RKO (cell line): ENCODE measurements around the gene KCNJ5.

ENCODE experiments used
- DNase-seq: peaks from one replicate; pipeline ENCODE4 v3.0.0-alpha.2; 2016; ENCODE audit warnings: low spot score

Gene KCNJ5

DNA sequence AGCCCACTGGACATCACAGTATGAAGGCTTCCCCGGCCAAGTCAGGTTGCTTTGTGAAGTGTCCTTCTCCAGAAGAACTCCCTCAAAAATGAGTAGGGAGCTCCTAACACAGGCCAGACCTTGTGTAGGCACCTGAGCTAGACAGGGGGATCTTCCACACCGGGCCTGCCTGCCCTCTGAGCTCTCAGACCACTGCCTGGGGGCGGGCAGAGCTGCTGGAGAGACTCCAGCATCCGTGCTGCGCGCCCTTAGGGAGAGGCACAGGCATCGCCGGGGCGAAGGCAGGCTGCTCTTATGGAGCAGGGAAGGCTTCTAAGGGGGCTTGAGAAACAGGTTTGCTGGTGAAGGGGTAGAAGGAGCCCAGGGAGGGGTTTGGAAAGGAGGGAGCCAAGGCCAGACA is 4.4 kb downstream of the KCNJ5 start:
- no peak for DNase-seq

- no peak for DNase-seq
Observed at GRCh38 chr11:128896356-128896755, 5.2 kb downstream of the KCNJ5 start.

DNA sequence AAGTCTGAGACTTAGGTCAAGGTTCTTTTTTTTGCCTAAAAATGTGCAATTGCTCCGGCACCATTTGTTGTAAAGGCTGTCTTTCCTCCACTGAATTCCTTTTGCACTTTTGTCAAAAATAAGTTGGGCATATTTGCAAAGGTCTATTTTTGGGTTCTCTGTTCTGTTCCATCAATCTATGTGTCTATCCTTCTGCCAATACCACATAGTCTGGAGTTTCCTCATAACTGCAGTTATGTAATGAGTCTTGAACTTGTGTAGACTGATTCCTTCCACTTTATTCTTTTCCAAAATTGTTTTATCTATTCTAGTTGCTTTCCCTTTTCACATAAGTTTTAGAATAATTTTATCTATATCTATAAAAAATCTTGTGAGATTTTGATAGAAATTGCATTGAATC is 6.7 kb downstream of the KCNJ5 start:
- no peak for DNase-seq

GRCh38 chr11:128898580-128899344 is 7.6 kb downstream of the KCNJ5 start:
- DNase-seq: peak; percentile 35

DNA sequence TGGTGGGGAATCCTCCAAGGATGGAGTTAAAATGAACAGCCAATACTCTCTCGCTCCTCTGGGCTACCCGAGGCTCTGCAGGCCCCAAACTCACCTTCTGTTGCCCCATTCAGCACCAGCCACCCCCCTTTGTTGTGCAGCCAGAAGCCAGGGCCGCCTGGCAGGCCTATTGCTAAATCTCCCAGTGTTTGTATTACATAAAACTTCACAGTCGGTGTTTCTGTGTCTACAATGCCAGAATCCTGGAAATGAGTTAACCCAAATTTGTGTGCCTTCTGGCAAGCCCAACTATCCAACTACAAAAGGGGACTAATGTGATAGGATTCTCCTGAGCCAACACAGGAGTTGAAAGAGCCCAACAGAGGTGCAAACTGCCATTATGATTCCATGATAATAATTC is 9.3 kb downstream of the KCNJ5 start:
- DNase-seq: no peak

DNA sequence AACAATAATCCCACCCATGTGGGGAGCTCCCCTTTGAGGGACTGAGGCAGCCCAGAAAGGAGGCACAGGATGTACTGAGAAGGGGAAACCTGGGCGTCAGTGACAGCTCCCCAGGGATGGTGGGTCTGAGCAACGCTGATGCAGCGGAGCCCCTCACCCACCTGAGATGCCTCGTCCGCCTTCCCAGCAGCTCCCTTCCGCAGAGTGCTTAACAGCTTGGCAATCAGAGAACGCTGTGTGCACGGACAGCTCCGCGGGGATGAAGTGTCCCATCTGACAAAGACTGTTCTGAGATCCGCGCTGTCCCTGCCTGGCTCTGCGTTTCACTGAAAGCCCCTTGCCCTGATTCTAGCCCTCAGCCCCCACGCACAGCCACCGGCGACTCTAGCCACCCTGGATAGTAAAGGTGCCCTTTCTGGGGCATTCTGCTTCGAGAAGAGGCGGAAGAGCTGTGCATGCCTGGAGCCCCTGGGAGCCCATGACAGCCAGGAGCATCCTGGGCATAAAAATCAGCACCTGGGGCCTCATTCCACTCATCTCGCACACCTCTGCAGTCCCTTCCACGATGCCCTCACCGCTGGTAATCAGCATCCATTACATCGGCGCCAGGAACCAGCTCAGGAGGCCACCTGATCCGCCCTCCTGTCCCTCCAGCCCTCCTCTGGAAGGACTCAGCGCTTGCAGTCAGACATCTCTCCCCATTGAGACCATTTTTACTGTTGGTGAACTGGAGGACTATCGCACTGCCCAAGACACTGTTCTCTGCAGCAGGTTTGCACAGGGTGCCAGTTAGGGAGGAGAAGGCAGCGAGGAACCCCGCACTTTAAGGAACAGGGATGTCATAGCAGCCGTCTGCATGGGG is 10.7 kb downstream of the KCNJ5 start:
- no peak for DNase-seq

GRCh38 chr11:128902515-128903066 is 11.4 kb downstream of the KCNJ5 start:
- DNase-seq: peak; percentile 30

DNA sequence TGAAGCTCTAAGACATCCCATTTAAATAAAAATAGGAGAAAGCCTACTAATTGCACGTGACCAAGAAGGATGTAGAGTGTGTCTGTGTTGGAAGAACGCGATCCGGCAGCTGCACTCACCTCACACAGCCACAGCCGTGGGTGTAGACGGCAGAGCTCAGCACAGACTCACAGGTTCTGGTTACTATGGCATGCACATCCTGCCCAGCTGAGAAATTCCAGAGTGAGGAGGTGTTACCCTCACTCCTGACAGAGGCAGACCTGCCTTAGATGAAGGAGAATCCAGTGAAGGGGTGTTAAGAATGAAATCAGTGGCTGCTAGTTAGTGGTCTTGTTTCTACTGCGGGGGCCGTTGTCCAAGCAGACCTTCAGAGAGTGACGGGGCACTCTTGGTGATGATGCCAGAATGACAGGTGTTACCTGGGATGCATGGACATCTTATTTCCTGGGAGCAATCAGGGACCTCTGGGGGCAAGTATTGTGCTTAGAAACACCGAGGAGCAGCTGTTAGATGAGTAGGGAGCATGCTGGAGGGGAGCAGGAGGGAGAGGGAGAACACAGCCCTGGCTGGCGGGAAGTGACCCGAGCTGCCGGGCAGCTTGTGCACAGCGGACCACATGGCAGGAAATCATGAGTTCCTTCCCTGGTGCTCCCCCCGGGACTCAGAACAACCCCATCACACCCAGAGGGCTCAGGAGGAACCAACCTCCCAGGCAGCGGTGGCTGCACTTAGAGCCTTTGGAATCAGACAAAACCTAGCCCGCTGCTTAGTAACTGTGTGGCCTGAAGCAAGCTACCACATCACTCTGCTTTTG is 12.3 kb downstream of the KCNJ5 start:
- no peak for DNase-seq

DNA sequence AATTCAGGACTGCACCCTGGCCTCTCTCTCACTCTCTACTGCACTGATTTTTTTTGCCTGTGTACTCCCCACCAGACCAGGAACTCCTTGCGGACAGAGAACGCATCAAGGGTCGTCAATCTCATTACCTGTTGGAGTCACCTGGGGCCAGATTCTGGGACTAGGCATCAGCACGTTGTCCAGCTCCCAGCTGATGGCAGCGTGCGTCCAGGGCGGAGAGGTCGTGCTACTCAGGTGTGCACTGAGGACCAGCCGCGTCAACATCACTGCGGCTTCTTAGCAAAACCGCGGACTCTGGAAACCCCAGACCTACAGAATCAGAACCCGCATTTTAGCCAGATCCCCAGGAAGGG is 13.1 kb downstream of the KCNJ5 start:
- no peak for DNase-seq

DNA sequence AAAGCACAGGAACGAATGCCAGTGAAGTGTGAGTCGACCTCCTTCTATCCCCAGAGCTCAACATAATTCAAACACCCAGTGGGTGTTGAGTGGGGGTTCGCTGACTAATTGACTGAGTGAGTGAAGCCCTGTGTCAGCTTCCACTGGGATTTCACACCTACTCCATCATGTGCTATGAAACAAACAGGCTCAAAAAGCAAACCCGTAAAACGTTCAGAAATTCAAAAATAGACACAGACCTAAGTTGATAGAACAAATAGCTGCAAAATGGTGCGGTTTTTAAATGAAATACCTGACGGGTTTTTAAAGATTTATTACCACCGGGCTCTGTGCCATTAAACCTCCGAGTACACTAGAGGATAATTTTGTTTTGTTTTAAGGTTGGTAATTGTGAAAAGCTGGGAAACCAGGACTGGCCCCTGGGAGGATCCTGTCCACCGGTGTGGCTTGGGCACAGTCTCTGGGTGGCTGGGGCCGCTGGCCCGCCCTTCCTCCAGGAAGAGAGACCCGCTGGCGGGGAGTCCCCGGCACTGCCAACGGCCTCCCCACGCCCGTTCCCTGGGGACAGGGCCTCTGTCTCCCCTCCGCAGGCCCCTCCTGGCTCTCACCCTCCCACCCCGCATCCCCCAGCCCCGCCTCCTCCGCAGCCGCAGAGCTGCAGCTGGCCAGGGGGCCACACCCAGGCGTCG is 13.6 kb downstream of the KCNJ5 start:
- DNase-seq: no peak

DNA sequence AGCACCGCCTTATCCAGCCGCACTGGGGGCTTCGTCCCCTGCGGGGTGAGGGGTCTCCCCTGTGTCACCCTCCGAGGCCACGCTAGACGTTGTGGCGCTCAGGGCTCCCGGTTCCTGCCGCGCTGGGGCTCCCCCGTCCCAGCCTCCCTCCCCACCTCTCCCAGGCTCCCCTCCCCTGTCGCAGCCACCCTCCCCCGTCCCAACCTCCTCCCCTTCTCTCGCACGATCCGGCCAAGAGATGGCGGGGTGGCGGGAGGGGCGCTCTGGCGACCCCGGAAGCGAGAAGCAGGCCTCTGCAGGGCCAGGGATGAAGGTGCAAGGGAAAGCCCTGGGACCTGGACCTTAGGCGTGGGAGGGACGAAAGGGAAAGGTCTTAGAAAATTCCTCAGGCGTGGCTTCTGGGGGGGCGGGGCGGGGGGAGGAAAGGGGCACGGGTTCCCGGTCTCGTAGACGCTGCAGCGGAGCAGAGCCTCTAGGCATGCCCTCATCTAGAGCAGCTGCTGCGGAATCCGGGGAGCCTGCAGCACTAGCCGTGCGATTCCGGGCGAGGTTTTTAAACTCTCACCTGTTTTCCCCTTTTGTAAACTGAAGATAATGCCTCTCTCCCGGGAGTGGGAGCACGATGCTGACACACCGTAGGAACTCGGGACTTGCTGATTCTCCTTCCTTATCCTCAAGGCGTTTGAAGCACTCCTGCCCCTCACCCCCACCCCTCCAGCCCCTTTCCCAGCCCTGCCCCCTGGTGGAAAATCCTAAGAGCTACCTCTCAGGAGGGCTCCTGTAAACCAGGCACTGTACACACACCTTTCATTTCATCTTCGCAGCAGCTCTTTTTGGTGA is 14.4 kb downstream of the KCNJ5 start:
- peak; percentile 62 for DNase-seq

GRCh38 chr11:128906185-128907050 is 15.3 kb downstream of the KCNJ5 start:
- DNase-seq: no peak

- DNase-seq: no peak
Observed at GRCh38 chr11:128907585-128907984, 16.4 kb downstream of the KCNJ5 start.

DNA sequence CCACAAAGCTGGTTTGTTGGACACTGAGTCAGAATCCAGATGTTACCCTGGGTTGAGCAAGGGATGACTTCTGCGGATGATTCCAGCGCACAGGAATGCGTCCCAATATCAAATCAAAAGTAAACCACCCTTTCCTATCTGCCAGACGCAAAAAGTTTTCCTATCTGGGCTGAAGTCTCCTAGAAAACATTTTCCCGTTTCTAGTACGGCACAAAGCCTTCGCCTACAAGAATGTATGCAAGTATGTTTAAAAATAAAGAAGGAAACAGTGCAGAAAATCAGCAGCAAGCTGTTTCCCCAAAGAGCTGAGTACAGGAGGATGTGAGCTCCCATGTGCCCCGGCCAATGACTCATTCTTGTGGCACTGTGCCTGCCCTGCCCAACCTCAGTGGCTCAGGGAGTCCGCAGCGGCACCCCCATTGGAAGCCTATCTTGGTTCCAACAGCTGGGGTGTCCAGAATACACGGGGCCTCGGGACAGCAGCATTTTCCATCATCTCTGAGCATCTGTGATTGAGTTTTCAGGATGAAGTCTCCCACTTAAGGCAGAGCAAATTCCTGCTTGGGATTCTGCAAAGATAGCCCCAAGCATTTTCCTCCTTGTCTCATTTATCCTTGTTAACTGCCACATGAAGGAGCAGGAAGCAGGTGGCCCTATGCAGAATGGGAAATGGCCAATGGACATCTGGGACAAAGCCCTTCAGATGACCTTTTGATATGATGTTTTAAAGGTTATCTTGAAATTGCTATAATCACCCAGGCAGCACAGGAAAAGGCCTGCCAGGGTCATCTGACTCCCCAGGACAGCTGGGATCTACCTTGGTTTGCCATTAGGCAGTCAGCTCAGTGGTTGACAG is 17.5 kb downstream of the KCNJ5 start:
- DNase-seq: no peak

DNA sequence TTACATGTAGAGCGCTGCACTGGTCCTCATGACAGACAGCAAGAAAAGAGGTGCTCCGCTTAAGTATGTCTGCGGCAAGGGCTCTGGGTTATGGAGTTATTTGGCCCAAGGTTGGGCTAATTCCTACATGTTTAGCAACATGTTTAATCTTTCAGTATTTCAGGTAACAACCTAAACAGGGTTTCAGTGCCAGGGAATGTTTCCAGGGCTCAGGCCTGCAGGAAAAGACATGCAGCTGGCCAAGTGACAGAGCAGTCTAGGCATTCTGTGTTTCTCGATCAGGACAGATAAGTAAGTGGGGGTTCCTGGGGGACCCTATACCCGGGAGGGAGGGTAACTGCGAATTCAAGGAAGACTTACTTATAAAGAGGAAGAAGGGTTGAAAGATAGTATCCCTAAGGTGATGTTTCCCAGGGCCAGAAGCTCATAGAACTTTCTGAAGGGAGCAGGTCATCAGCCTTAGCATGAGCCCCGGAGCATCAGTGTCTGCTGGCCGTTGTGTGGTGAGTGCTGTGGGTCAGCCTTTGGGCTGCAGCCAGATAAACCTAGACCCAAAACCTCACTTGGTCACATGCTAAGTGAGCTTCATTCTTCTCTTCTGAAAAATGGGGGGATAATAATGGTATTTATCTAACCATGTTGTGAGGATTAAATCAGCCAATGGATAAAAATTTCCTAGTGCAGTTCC is 18.4 kb downstream of the KCNJ5 start:
- no peak for DNase-seq

DNA sequence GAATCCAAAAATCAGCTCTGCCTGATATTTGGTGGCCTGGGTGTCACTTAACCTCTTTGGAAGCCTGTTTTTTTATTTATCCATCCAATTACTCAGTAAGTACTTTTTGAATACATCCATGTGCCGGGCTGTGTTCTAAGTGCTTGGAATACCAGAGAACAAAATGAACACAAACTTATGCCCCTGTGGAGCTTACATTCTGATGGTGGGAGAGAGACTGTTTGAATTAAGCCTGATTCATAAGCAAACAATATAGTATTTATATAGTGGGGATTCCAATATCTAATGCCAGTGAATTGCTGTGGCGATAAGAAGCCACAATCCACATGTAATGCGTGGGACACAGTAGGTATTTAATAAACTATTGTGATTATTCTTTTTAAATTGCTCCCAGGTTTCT is 19.4 kb downstream of the KCNJ5 start:
- no peak for DNase-seq

GRCh38 chr11:128911239-128911638 is 20.1 kb downstream of the KCNJ5 start:
- DNase-seq: no peak

DNA sequence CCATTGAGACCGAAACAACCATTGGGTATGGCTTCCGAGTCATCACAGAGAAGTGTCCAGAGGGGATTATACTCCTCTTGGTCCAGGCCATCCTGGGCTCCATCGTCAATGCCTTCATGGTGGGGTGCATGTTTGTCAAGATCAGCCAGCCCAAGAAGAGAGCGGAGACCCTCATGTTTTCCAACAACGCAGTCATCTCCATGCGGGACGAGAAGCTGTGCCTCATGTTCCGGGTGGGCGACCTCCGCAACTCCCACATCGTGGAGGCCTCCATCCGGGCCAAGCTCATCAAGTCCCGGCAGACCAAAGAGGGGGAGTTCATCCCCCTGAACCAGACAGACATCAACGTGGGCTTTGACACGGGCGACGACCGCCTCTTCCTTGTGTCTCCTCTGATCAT is 20.5 kb downstream of the KCNJ5 start:
- no peak for DNase-seq
